ENCODE results near the gene TSBP1. TPM values are rescaled to one million over a fixed set of nuclear protein-coding genes. Genes with fewer than 3 reads are reported as not detected.

Gene TSBP1
- total RNA-seq, 1 experiment from 2014 or later: not detected

GRCh38 chr6:32406857-32407256 is 35.2 kb upstream of the TSBP1 start, which contains the start of gene BTNL2:
Gene BTNL2, minus strand, starts transcription at chr6:32407181. Its CDS starts 58 bp downstream, at chr6:32407123.
- no peak within 1 kb of the TSS for H2BK15ac ChIP-seq (ENCODE audit: low read depth, low read length)
- no peak within 1 kb of the TSS for H3K4ac ChIP-seq (ENCODE audit: low read depth, low read length)
- H3K23ac ChIP-seq (ENCODE audit: insufficient read length, low read depth, low read length): no peak within 1 kb of the TSS
- no peak within 1 kb of the TSS for H3K18ac ChIP-seq (ENCODE audit: insufficient read length, low read depth, low read length)
- H4K20me1 ChIP-seq (ENCODE audit: control insufficient read depth, insufficient read depth, insufficient read length): no peaks in the 10 kb centered on the region
- H3K27me3 ChIP-seq (ENCODE audit: insufficient read depth, low read length): no peaks in the 10 kb centered on the region
- H4K91ac ChIP-seq (ENCODE audit: insufficient read length, low read depth, low read length): no peak within 1 kb of the TSS
- no peak within 1 kb of the TSS for H3K14ac ChIP-seq (ENCODE audit: insufficient read depth, low read length)
- no peak within 1 kb of the TSS for H2AFZ ChIP-seq (ENCODE audit: low read length)
- no peak within 1 kb of the TSS for H3T11ph ChIP-seq (ENCODE audit: low read length)
- H2BK20ac ChIP-seq (ENCODE audit: low read depth, low read length, poor library complexity, severe bottlenecking): no peak within 1 kb of the TSS
- H3K9me3 Mint-ChIP-seq: peaks cover 3% of the 10 kb centered on the region in 2 experiments; a peak in 3 of 5 replicates
- H3K27ac Mint-ChIP-seq: no peak within 1 kb of the TSS
- no peak within 1 kb of the TSS for H3K56ac ChIP-seq (ENCODE audit: insufficient read length, low read depth, low read length)
- H2BK12ac ChIP-seq (ENCODE audit: insufficient read length, low read depth, low read length): no peak within 1 kb of the TSS
- peaks cover 10% of the 10 kb centered on the region for H3K27me3 Mint-ChIP-seq (ENCODE audit: low read depth)
- H3K4me3 Mint-ChIP-seq: no peak within 1 kb of the TSS
- peaks cover 4% of the 10 kb centered on the region; the same call in 1 of the 2 replicates for H3K4me1 ChIP-seq (ENCODE audit: insufficient read depth, low read length)
- no peak within 1 kb of the TSS for H4K5ac ChIP-seq (ENCODE audit: insufficient read length, low read depth, low read length)
- no peak for TF ChIP-seq CTCF (conservative IDR thresholded peaks at IDR 0.05)
- H2BK120ac ChIP-seq (ENCODE audit: low read depth, low read length, poor library complexity, severe bottlenecking): no peak within 1 kb of the TSS
- no peak within 1 kb of the TSS for H3K27ac ChIP-seq (ENCODE audit: insufficient read length, low read depth, low read length)
- H3K9ac ChIP-seq (ENCODE audit: extremely low read depth, insufficient read length, low read length): no peak within 1 kb of the TSS
- H3K9me3 ChIP-seq (ENCODE audit: control insufficient read depth, low read depth, low read length): no peaks in the 10 kb centered on the region
- H4K8ac ChIP-seq (replicated peaks; ENCODE audit: insufficient read length, low read depth, low read length): no peak within 1 kb of the TSS
- H3K36me3 Mint-ChIP-seq (ENCODE audit: insufficient read depth in 1 of 3, low read depth in 3 of 3): no peaks in the 10 kb centered on the region
- H3K4me2 ChIP-seq (ENCODE audit: insufficient read depth, insufficient read length, low read length): no peak within 1 kb of the TSS
- H3K79me2 ChIP-seq (ENCODE audit: insufficient read depth, low read length): no peaks in the 10 kb centered on the region
- H3K79me1 ChIP-seq (ENCODE audit: insufficient read depth, low read depth, low read length, poor library complexity, severe bottlenecking): no peaks in the 10 kb centered on the region
- no peaks in the 10 kb centered on the region for H3K23me2 ChIP-seq (ENCODE audit: insufficient read length, low read depth, low read length, poor library complexity, severe bottlenecking)
- no peak for DNase-seq
- H2AK5ac ChIP-seq (ENCODE audit: insufficient read length, low read length): no peak within 1 kb of the TSS
- H2BK5ac ChIP-seq (ENCODE audit: insufficient read length, low read length): no peak within 1 kb of the TSS
- no CpG with 5 or more reads among the region's 4 CpGs for WGBS (ENCODE audit: extremely low coverage, insufficient read length, low lambda C conversion rate)
- H3K4me1 Mint-ChIP-seq: peaks cover 8 to 11% of the 10 kb centered on the region in 2 experiments

Data from H9 (cell line).